ENCODE results near the gene FCHSD2.
"Not testable (repeated sequence)": the region's sequence is repeated elsewhere in the genome, so short reads cannot be mapped to it uniquely, and the experiment has no call there.

FCHSD2 gene

DNA sequence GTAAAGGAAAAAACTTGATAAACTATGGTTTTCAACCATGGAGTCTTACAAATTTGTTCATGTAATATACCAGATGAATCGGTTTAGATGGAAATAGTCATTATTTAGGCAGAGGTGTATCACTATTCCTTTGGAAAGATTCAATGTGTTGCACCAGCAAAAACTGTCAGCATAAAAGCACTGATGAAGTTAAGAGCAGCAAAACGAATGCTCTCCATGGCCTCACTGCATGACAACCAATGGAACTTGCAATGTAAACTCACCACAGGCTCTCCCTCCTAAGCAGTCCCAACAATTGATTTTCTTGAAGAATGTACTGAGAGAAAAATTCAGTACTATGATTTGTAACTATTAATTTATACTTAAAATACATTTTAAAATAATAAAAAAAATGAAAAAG, 139.9 kb downstream of the FCHSD2 start:
- DNase-seq, result no peak

DNA sequence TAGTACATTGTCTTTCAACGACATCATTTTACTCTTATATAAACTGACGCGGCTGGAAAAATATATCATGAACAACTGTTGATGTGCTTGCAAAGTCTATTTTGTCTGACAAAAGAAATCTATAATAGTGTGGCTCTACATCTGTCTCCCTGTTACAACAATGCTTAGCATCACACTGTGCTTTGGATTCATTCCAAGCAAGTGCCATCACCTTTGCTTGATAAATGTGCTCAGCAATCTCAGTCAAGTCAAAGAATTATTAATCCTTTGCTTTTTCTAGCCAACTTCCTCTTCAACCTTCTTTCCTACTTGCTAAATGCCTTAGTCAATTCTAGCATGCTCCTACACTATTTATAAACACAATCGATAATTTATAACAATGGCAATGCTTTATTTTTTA, 140.5 kb downstream of the FCHSD2 start:
- no peak for DNase-seq

DNA sequence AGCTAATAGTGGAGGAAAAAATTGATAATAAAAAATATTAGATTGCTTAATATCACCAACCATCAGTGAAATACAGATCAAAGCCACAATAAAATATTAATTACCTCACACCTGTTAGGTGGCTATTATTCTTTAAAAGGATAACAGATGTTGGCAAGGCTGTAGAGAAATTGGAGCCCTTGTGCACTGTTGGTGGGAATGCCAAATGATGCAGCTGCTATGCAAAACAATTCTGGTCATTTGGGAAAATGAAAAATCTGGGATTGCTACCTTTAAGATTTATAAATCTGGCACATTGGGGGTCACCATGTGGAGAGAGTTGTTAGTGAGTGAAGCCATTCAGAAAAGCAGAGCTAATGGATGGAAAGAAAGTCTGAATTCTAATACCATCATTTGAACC, 143.4 kb downstream of the FCHSD2 start:
- no peak for DNase-seq

DNA sequence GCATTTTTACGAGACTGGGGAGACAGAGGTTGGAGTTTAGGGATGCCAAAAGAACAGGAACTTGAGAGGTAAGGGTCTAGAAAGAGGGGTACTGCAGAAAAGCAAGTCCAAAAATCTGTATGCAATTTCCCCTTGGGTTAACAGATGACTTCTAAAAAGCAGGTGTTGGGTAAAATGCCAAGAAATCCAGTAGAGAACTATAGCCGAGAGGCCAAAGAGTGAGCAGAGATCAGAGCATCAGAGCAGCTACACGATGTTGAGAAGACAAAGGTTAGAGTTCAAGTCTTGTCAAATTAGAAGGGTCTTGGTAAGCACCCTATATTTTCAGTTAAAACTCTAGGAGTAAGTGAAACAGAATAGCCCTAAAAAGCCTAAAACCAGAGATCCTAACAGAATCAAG, 145.2 kb downstream of the FCHSD2 start:
- no peak for DNase-seq

DNA sequence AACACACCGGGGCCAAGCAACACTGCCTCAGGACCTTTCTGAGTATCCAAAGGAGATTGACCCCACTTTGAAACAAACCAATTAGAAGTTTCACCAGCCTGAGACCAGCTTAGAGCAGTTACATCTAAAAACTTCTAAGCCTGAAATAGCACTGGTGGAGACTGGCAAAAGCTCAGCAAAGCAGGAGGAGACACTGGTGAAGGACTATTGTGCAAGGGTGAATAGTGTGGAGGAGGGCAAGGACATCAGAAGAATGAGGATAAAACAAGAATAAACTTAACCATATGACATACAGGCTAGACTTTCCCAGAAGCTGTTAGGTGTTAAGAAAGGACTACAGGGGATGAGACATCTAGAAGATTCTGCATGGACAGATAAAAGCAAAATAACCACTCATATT, 152.4 kb downstream of the FCHSD2 start:
- DNase-seq, result no peak

DNA sequence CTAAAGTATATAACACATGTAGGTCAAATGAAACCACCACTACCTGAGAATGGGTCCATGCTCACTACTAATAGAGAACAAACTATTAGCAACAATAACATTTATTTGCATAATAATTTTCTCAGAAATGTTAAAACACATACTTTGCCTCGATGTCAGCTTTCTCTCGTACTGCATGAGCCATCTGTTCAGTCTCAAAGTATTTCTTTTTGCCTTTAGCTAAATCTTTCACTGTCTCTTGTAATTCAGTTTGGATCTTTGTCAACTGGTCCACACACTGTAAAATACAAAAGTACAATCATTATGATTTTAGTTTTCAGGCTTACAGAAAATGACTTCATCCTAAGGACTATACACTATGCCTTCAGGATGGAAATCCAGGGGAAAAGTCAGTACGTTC, 153.3 kb downstream of the FCHSD2 start:
- DNase-seq, result no peak

DNA sequence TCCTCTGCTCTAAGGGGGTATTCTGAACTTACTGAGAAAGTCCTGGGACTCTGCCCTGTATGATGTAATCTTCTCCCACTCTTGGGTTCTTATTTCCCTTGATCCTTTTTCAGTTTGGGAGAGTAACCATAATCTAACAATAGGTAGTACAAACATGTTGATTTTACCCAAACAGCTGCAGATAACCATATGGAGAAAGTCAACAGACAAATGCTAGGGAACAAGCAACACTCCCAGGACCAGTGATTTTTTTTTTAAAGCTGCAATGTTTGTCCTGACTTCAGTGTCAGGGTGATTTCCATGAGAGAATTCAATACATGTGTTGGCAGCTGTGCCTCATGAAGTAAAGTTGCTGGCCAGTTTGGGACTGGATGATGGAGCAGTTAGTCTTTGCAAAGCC, 156.5 kb downstream of the FCHSD2 start:
- no peak for DNase-seq

DNA sequence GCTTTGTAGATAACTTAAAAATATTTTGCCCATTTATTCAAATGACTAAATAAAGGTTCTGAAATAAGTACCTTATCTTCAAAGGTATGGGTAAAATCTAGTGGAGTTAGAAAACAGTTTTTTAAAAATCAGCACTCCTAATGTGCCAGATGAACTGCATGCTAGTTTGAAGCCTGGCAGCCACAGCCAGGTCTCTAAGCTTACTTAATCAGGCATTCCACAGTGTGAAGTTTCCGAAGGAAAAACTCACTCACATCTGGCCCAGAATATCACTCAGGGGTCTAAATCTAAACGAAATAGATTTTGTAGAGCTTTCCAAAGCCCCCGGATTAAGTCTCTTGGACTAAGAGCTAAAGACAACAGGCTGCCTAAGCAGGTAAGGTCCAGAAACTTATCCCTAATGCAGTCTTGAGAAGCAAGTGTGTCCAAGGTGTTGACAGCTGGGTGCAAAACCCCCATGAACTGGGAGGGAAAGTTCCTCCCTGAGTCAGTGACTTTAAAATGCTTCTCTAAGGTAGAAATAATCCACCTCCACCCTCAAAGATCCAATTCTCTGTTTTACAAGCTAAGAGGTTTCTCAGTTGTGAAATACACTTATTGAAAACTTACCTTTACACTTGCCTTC, 157.6 kb downstream of the FCHSD2 start:
- no peak for DNase-seq

DNA sequence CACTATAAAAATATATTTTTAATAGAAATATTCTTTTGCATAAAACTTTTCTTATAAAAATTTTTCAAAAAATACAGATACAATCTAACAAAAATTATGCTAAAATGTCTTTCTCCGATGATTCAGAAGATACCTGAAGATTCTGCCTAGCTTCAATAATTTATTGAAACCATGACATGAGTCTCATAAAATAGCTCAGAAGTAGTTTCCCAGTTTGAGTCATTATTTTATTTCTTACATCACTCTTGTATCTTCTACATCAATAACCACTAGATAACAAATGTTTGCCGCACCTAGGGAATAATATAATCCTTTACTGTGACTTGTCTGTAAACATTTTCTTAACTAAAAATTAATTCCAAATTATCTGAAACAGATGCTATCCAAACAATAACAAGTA, 158.6 kb downstream of the FCHSD2 start:
- no peak for DNase-seq

DNA sequence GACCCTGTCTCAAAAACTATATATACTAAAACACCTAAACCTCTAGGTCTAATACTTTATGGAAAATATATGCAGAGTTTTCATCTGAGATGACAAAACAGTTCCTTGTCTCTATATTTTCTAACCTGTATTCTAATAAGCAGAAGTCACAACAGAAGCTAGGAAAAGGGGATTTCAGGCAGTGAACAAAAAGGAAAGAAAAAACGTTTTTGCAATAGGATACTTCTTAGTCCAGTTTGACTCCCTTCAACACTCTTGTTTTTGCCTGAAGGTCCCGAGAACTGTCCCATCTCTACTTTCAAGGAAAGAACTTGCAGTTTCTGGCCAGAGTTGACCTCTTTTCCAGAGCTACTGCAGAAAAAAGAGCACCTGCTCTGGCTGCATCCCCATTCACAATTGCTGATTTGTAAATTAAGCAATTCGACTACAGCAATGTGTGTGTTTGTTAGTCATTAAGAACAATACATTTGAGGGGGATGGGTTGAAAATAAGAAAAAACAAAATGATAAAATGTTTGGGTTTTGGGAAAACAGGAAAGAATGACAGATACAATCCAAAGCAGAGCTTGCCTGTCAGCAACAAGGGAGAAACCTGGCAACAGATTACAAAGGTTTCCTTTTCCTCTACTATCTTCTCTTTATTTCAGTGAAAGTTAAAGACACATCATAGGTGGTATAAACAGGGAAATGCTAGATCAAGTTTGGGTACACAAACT, 160.0 kb downstream of the FCHSD2 start:
- no peak for DNase-seq

DNA sequence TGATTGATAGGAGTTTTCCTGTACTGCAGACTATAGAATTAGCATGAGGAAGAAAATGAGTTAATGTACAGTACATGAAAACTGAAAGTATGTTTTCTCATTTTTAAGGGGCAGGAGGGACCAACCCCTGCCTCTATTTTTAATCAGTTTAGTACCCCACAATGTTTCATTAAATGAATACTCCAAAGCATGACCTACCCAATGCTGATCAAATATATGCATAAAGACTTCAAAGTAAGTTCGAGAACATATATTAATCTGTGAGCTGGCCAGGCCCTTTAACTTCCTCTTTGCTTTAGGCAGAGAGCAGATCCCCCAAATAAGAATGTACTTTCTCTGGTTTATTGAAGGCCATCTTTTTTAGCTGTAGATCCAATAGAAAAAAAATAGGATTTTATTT, 161.0 kb downstream of the FCHSD2 start:
- no peak for DNase-seq

DNA sequence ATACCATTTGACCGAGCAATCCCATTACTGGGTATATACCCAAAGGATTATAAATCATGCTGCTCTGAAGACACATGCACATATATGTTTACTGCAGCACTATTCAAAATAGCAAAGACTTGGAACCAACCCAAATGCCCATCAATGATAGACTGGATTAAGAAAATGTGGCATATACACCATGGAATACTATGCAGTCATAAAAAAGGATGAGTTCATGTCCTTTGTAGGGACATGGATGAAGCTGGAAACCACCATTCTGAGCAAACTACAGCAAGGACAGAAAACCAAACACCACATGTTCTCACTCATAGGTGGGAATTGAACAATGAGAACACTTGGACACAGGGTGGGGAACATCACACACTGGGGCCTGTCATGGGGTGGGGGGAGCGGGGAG, 164.3 kb downstream of the FCHSD2 start:
- DNase-seq, result not testable (repeated sequence)

DNA sequence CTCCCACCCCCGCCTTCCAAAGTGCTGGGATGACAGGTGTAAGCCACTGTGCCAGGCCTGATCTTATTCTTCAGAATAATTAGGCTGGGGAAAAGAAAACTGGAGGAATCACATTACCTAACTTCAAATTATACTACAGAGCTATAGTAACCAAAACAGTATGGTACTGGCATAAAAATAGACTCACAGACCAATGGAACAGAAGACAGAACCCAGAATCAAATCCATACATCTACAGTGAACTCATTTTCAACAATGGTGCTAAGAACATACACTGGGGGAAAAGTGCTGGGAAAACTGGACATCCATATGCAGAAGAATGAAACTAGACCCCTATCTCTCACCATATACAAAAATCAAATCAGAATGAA, 165.6 kb downstream of the FCHSD2 start:
- not testable (repeated sequence) for DNase-seq

DNA sequence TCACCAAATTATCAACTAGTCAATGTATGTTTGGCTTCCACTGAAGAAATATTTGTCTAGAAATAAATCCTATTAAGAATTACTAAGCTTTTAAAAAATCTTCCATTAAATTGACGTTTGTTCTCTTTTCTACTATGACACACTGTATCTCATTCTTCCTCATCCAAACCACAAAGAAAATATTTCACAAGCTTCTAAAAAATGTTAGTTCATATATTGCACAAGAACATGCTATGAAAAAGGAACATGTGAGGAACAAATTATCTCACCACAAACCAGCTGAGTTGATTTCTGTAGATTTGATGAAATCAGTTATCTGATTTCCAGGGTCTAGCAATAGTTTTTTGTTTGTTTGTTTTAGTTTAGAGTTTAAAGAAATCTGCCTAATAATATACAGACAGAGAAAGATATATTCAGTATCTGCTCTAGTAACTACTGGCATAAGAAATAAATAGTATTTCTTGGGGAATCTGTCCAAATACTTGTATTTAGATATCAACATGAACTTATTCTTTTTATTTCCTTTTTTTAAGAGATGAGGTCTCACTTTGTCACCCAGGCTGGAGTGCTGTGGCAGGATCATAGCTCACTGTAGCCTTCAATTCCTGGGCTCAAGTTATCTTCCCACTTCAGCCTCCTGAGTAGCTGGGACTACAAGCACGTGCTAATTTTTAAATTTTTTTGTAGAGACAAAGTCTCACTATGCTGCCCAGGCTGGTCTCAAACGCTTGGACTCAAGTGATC, 166.2 kb downstream of the FCHSD2 start:
- DNase-seq, result no peak

DNA sequence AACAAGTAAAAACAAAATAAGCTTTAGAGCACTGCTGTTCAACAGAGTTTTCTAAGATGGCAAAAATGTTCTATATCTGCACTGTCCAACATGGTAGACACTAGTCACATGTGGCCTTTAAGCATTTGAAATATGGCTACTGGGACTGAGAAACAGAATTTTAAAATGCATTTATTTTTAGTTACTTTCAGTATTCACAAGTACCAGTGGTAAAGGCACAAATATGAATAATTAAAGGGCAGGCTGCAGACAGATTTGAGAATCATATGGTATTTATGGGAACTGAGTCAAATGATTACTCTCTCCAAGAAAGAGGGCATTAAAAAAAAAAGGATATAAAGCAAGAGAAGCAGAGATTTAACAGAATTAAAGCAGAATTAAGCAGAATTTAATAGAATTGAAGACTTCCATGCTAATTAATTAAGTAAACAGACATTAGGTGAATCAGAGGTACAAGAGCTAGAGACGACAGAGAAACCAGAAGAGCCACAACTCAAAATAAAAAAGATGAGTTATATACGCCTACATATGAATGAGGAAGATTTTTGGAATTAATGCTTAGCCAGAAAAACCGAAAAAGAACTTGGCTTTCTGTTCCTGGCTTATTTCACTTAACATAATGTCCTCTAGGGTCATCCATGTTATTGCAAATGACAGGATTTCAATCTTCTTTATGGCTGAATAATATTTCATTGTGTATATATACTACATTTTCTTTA, 167.5 kb downstream of the FCHSD2 start:
- DNase-seq, result no peak

DNA sequence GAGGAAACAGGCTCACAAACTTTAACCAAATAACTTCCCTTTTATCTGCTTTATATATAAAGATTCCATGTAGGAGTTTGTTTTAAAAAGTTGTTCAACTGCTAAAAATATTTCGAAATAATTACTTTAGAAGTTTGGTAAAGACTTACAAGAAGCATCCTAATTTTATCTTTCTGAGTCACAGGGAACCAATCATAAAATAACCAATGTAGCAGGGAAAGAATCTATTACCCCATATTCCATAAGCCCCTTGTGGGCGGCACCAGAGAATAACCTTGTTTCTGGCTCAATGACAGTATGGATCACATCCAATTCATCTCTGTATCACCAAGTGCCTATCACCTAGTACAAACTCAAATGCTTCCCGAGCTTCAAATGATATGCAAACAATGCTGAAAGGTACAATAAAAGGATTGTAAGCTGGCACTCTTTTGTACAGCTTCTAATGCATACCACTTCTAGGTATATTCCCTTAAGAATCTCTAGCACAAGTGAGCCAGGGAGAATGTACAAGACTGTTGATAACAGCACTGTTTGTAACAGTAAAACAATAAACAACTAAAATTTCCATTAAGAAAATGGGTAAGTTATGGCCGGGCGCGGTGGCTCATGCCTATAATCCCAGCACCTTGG, 169.5 kb downstream of the FCHSD2 start:
- no peak for DNase-seq

DNA sequence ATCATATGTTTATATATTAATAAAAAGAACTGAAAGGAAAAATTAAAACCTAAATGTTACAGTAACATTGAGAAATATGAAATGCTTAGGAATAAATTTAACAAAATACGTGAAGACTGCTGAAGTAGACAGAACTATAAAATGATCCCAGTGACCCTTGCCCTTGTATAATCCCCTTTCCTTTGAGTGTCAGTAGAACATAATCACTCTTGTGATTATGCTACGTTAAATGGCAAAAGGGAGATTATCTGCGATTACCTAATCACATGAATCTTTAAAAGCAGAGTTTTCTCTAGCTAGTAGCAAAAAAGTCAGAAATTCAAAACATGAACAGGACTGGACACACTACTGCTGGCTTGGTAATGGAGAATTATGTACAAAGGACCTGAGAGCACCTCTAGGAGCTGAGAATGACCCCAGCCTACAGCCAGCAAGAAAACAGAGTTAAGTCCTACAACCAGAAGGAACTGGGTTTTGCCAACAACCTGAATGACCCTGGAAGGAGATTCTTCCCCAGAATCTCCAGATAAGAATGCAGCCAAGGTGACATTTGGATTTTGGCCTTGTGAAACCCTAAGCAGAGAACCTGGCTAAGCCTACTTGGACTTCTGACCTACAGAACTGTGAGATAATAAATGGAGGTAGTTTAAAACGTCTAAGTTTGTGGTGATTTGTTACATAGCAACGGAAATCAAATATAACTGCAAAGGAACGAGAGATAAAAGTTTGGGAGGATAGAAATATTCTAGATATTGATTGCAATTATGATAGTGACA, 170.7 kb downstream of the FCHSD2 start:
- DNase-seq, result no peak

DNA sequence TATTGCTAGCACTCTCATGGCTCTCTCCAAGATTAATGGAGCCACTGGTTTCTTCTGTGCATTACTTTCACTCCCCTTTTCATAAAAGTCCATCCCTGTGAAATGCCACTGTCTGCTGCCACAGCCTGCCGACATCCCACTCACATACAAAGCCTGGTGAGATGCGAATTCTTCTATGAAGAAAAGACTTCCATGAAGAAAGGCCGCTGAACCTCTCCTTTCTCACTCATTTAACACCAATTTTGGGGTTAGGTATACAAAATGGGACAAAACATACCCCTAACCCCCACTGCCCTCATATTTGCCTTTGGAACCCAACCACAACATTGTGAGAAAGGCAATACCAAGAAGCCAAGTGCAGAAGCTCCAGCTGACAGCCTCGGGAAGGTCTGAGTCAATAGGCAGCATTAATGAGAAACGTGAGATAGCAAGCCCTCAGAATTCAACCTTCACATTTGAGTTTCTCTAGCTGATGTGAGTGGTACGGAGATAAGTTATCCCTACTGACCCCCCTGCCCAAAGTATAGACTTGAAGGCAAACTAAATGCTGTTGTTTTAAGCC, 171.5 kb downstream of the FCHSD2 start:
- DNase-seq, result no peak

DNA sequence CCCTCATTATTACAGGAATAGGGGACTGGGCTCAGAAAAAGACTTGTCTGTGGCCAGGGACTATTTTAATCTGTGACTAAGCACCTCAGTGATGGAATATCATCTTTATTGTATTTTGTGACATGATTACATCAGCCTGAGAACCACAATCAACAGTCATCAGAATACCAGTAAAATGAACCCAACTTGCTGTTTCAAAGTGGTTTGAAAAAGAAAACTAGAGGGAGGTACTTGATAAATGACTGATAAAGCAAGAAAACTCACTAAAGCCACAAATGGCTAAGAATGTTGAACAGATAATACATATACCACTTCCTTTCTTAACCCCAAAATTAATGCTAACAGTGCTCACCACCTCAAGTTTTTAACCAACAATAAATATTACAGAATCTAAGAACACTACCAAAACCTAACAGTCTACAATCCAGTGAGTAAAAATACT, 172.2 kb downstream of the FCHSD2 start:
- DNase-seq, result no peak

DNA sequence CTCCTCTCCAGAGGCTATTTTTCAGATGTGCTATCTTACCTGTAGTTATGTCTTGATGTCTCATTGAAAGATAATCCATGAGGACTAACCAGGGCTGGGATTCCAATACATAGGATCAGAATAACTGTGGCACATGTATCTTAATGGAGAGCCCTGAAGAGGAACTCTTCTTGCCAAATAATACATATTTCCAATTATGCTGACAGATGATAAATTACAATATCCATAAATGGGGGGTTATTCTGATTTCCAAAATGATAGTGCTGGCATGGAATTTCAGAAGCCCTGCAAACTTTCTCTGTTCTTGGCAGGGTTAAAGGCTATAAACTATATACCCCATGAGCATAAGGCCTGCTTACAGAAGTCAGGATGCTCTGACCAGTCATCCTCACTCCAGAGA, 173.7 kb downstream of the FCHSD2 start:
- no peak for DNase-seq

DNA sequence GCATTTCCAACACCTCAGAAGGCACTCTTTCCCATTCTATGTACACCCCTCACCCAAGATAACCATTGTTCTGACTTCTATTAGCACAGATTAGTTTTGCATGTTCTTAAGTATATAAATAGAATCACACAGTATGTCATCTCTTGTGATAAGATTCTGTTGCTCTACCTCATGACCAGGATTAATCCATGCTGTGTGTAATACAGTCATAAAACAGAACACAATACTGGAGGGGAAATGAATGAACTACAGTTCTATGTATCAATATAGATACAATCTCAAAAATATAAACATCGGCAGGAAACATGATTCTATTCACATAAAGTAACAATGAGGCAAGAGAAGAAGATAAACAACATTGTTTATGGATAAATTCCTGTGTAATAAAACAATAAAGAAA, 176.4 kb downstream of the FCHSD2 start:
- no peak for DNase-seq

DNA sequence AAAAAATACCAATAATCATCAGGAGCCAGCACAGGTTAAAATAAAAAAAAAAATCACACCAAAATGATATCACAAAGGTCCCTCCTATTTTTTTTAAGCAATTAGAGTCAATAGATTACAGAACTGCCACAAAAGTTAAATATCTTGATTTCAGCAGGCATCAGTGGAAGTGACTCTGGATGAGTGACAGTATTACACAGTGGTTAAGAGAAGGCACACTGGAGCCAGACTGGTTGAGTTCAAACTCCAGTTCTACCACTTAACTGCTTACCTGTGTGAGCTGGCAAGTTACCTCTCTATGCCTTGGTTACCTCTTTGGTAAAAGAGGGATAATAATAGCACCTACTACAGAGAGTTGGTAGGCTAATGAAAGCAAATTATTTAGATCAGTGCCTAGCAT, 179.4 kb downstream of the FCHSD2 start:
- DNase-seq, result no peak
